Natural killer cell treated with Interleukin-12 subunit alpha and Interleukin-12 subunit beta and Interleukin-15 and Interleukin-18, amount 100 ng/mL, for 72 hours (primary cell): ENCODE measurements around the gene BMP10. TPM values are rescaled to one million over a fixed set of nuclear protein-coding genes. Genes with fewer than 3 reads are reported as not detected.
"Not testable (repeated sequence)": the region's sequence is repeated elsewhere in the genome, so short reads cannot be mapped to it uniquely, and the experiment has no call there.

Source experiments
- ATAC-seq, 2 donors: fragments of 150-1000 bp; cut with Tn5 transposase in 1 of 2; sonication (Bioruptor Pico), chemical (Tn5 transposase) in 1 of 2; 2 replicates each; pipeline ENCODE4 v1.10.0; 2021
- DNase-seq: peaks from one replicate; pipeline ENCODE4 v3.0.0; 2022; ENCODE audit warnings: low spot score
- H3K27ac Mint-ChIP-seq, 2 donors: 1 replicate in 1 of 2; 2 replicates in 1 of 2; pipeline ENCODE4 v1.8.0; 2022; ENCODE audit warnings: mixed read lengths in 2 of 2, mild to moderate bottlenecking in 1 of 2, moderate library complexity in 1 of 2
- H3K27me3 Mint-ChIP-seq, 2 donors: 1 replicate in 1 of 2; 2 replicates in 1 of 2; pipeline ENCODE4 v1.8.0; 2022; ENCODE audit warnings: mixed read lengths in 2 of 2
- H3K36me3 Mint-ChIP-seq: one replicate; pipeline ENCODE4 v1.8.0; 2022; ENCODE audit warnings: mixed read lengths
- H3K4me1 Mint-ChIP-seq, 2 donors: 1 replicate in 1 of 2; 2 replicates in 1 of 2; pipeline ENCODE4 v1.8.0; 2022; ENCODE audit warnings: low read depth in 2 of 2, mixed read lengths in 2 of 2, mild to moderate bottlenecking in 1 of 2
- H3K4me3 Mint-ChIP-seq: one replicate; pipeline ENCODE4 v1.8.0; 2022; ENCODE audit warnings: mixed read lengths
- H3K9me3 Mint-ChIP-seq: 2 replicates; pipeline ENCODE4 v1.8.0; 2022; ENCODE audit warnings: mixed read lengths
- total RNA-seq, 2 donors: library from RNA; stranded (reverse); gene quantifications; one replicate each; pipeline ENCODE4 v1.2.3, GENCODE V29; 2022

The BMP10 gene
- total RNA-seq, 2 donors from 2014 or later: not detected

GRCh38 chr2:68907920-68908253 is 36.7 kb upstream of the BMP10 start:
- ATAC-seq: peak in 1 of 2 donors; percentile 4

GRCh38 chr2:68907232-68907919 is 36.2 kb upstream of the BMP10 start:
- Mint-ChIP-seq H3K4me1 (peaks cover 29 to 33% of the 10 kb centered on the region in 2 donors), H3K27me3 (peaks cover 8 to 19% of the 10 kb centered on the region in 2 donors), H3K27ac (peak overlapping the region; percentile 93 to 96), H3K4me3 (peak overlapping the region; percentile 64), H3K36me3 (peaks cover 9% of the 10 kb centered on the region), H3K9me3 (no peaks in the 10 kb centered on the region)
- ATAC-seq (no peak), DNase-seq (no peak)

More at GRCh38 chr2:68907920-68908253, 36.7 kb upstream of the BMP10 start:
- Mint-ChIP-seq H3K27ac (peak overlapping the region; percentile 93 to 96), H3K9me3 (no peaks in the 10 kb centered on the region), H3K36me3 (peaks cover 6% of the 10 kb centered on the region), H3K4me3 (peak overlapping the region; percentile 64), H3K27me3 (peaks cover 8 to 14% of the 10 kb centered on the region in 2 donors), H3K4me1 (peaks cover 29 to 33% of the 10 kb centered on the region in 2 donors)
- no peak for DNase-seq

- H3K36me3 Mint-ChIP-seq: peaks cover 13% of the 10 kb centered on the region
- ATAC-seq (no peak), DNase-seq (no peak)
- H3K27ac Mint-ChIP-seq: peak overlapping the region in 1 of 2 donors; percentile 30
- peaks cover 8 to 24% of the 10 kb centered on the region in 2 donors for H3K27me3 Mint-ChIP-seq
- peaks cover 3% of the 10 kb centered on the region for H3K9me3 Mint-ChIP-seq
- no peak overlapping the region for H3K4me3 Mint-ChIP-seq
- peaks cover 29 to 33% of the 10 kb centered on the region in 2 donors for H3K4me1 Mint-ChIP-seq
Measured at GRCh38 chr2:68906716-68907115, 35.5 kb upstream of the BMP10 start.

GRCh38 chr2:68905116-68905515 is 33.9 kb upstream of the BMP10 start:
- ATAC-seq (no peak), DNase-seq (no peak)
- Mint-ChIP-seq H3K27ac (no peak overlapping the region), H3K36me3 (peaks cover 19% of the 10 kb centered on the region), H3K4me1 (peaks cover 25 to 26% of the 10 kb centered on the region in 2 donors), H3K9me3 (peaks cover 8% of the 10 kb centered on the region), H3K4me3 (no peak overlapping the region), H3K27me3 (peaks cover 11 to 30% of the 10 kb centered on the region in 2 donors)

GRCh38 chr2:68901561-68901960 is 30.4 kb upstream of the BMP10 start:
- Mint-ChIP-seq H3K27me3 (peaks cover 16 to 48% of the 10 kb centered on the region in 2 donors), H3K9me3 (peaks cover 8% of the 10 kb centered on the region), H3K36me3 (peaks cover 26% of the 10 kb centered on the region), H3K4me3 (no peak overlapping the region), H3K4me1 (no peaks in the 10 kb centered on the region), H3K27ac (no peak overlapping the region)
- ATAC-seq (no peak), DNase-seq (no peak)

GRCh38 chr2:68901199-68901514 is 30.0 kb upstream of the BMP10 start:
- H3K27me3 Mint-ChIP-seq: peaks cover 16 to 48% of the 10 kb centered on the region in 2 donors
- peaks cover 26% of the 10 kb centered on the region for H3K36me3 Mint-ChIP-seq
- H3K9me3 Mint-ChIP-seq: peaks cover 8% of the 10 kb centered on the region

GRCh38 chr2:68900496-68901198 is 29.4 kb upstream of the BMP10 start:
- Mint-ChIP-seq H3K4me3 (no peak overlapping the region), H3K9me3 (peaks cover 8% of the 10 kb centered on the region), H3K36me3 (peaks cover 26% of the 10 kb centered on the region), H3K27ac (peak overlapping the region in 1 of 2 donors; percentile 23), H3K27me3 (peaks cover 19 to 52% of the 10 kb centered on the region in 2 donors), H3K4me1 (no peaks in the 10 kb centered on the region)
- ATAC-seq: no peak
- DNase-seq: no peak

More at GRCh38 chr2:68901199-68901514, 30.0 kb upstream of the BMP10 start:
- no peak overlapping the region for H3K27ac Mint-ChIP-seq
- H3K4me3 Mint-ChIP-seq: no peak overlapping the region
- DNase-seq (no peak), ATAC-seq (no peak)
- H3K4me1 Mint-ChIP-seq: no peaks in the 10 kb centered on the region

- H3K9me3 Mint-ChIP-seq, ATAC-seq, DNase-seq, H3K4me3 Mint-ChIP-seq, H3K36me3 Mint-ChIP-seq, H3K27ac Mint-ChIP-seq, H3K4me1 Mint-ChIP-seq: not testable (repeated sequence)
- peaks cover 18 to 51% of the 10 kb centered on the region in 2 donors for H3K27me3 Mint-ChIP-seq
Measured at GRCh38 chr2:68895981-68896380, 24.8 kb upstream of the BMP10 start.

GRCh38 chr2:68889500-68889899 is 18.3 kb upstream of the BMP10 start:
- no peaks in the 10 kb centered on the region for H3K9me3 Mint-ChIP-seq
- H3K4me1 Mint-ChIP-seq: peaks cover 0 to 3% of the 10 kb centered on the region in 2 donors
- DNase-seq: no peak
- no peak overlapping the region for H3K4me3 Mint-ChIP-seq
- peaks cover 9 to 25% of the 10 kb centered on the region in 2 donors for H3K27me3 Mint-ChIP-seq
- no peak overlapping the region for H3K27ac Mint-ChIP-seq
- H3K36me3 Mint-ChIP-seq: no peaks in the 10 kb centered on the region
- ATAC-seq: no peak

GRCh38 chr2:68889021-68889420 is 17.8 kb upstream of the BMP10 start:
- Mint-ChIP-seq H3K9me3 (no peaks in the 10 kb centered on the region), H3K27me3 (peaks cover 9 to 24% of the 10 kb centered on the region in 2 donors), H3K27ac (no peak overlapping the region), H3K4me1 (peaks cover 0 to 3% of the 10 kb centered on the region in 2 donors), H3K4me3 (no peak overlapping the region), H3K36me3 (no peaks in the 10 kb centered on the region)
- DNase-seq (no peak), ATAC-seq (no peak)

GRCh38 chr2:68888038-68888704 is 17.0 kb upstream of the BMP10 start:
- no peak for ATAC-seq
- H3K4me1 Mint-ChIP-seq: peaks cover 0 to 3% of the 10 kb centered on the region in 2 donors
- DNase-seq: no peak
- H3K9me3 Mint-ChIP-seq: no peaks in the 10 kb centered on the region
- H3K27ac Mint-ChIP-seq: no peak overlapping the region
- H3K27me3 Mint-ChIP-seq: peaks cover 8 to 16% of the 10 kb centered on the region in 2 donors
- H3K36me3 Mint-ChIP-seq: no peaks in the 10 kb centered on the region
- H3K4me3 Mint-ChIP-seq: no peak overlapping the region

GRCh38 chr2:68885811-68886075 is 14.5 kb upstream of the BMP10 start:
- no peaks in the 10 kb centered on the region for H3K36me3 Mint-ChIP-seq
- no peak for ATAC-seq
- DNase-seq: no peak
- H3K27me3 Mint-ChIP-seq: peaks cover 6 to 19% of the 10 kb centered on the region in 2 donors
- no peak overlapping the region for H3K4me3 Mint-ChIP-seq
- peaks cover 0 to 3% of the 10 kb centered on the region in 2 donors for H3K4me1 Mint-ChIP-seq
- no peaks in the 10 kb centered on the region for H3K9me3 Mint-ChIP-seq
- no peak overlapping the region for H3K27ac Mint-ChIP-seq

- H3K9me3 Mint-ChIP-seq: no peaks in the 10 kb centered on the region
- DNase-seq: no peak
- ATAC-seq: no peak
- H3K27ac Mint-ChIP-seq: no peak overlapping the region
- peaks cover 0 to 6% of the 10 kb centered on the region in 2 donors for H3K4me1 Mint-ChIP-seq
- no peaks in the 10 kb centered on the region for H3K36me3 Mint-ChIP-seq
- peaks cover 11 to 24% of the 10 kb centered on the region in 2 donors for H3K27me3 Mint-ChIP-seq
- H3K4me3 Mint-ChIP-seq: no peak overlapping the region
Measured at GRCh38 chr2:68885074-68885810, 14.0 kb upstream of the BMP10 start.
